Endothelial cell of umbilical vein (primary cell): ENCODE measurements around the gene LRCOL1.

Experiments
- EZH2 ChIP-seq: IDR thresholded peaks from 2 replicates; pipeline ENCODE4 v1.6.1; 2012; ENCODE audit warnings: borderline replicate concordance, low read depth, mild to moderate bottlenecking, moderate library complexity, low read length, inconsistent platforms; ENCODE audit not compliant: severe bottlenecking
- GATA2 ChIP-seq: IDR thresholded peaks from 2 replicates; pipeline ENCODE4 v1.7.0; 2011; ENCODE audit warnings: low read depth, mild to moderate bottlenecking, moderate library complexity, mixed read lengths, low read length; ENCODE audit not compliant: insufficient read length, insufficient read depth
- MAX ChIP-seq: IDR thresholded peaks from 2 replicates; pipeline ENCODE4 v1.6.1; 2011; ENCODE audit not compliant: insufficient read depth, insufficient read length
- POLR2A ChIP-seq: IDR thresholded peaks from 2 replicates; pipeline ENCODE4 v1.6.1; 2012; ENCODE audit warnings: low read depth, mild to moderate bottlenecking, control low read depth, low read length
- POLR2AphosphoS5 ChIP-seq: IDR thresholded peaks from 2 replicates; pipeline ENCODE4 v1.6.1; 2012; ENCODE audit warnings: low read depth, mild to moderate bottlenecking, control low read depth, low read length, moderate library complexity; ENCODE audit not compliant: insufficient read depth
- TF ChIP-seq, protein P1 (sequence below), 2 donors: IDR thresholded peaks; 1 replicate in 1 of 2; 2 replicates in 1 of 2; pipeline ENCODE4 v1.5.1; 2011; ENCODE audit warnings: low read length in 2 of 2, mild to moderate bottlenecking in 2 of 2, moderate library complexity in 2 of 2, control low read depth in 1 of 2, inconsistent platforms in 1 of 2, low read depth in 1 of 2; ENCODE audit not compliant: insufficient read depth in 1 of 2; ENCODE audit errors: extremely low read depth in 1 of 2

- TF ChIP-seq, protein P1, sequence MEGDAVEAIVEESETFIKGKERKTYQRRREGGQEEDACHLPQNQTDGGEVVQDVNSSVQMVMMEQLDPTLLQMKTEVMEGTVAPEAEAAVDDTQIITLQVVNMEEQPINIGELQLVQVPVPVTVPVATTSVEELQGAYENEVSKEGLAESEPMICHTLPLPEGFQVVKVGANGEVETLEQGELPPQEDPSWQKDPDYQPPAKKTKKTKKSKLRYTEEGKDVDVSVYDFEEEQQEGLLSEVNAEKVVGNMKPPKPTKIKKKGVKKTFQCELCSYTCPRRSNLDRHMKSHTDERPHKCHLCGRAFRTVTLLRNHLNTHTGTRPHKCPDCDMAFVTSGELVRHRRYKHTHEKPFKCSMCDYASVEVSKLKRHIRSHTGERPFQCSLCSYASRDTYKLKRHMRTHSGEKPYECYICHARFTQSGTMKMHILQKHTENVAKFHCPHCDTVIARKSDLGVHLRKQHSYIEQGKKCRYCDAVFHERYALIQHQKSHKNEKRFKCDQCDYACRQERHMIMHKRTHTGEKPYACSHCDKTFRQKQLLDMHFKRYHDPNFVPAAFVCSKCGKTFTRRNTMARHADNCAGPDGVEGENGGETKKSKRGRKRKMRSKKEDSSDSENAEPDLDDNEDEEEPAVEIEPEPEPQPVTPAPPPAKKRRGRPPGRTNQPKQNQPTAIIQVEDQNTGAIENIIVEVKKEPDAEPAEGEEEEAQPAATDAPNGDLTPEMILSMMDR (IDR thresholded peaks at IDR 0.05; ENCODE audit: extremely low read depth in 1 of 2, insufficient read depth in 1 of 2, low read depth in 1 of 2, low read length in 2 of 2): no peak
- TF ChIP-seq POLR2A: no peak
- TF ChIP-seq MAX: no peak
- TF ChIP-seq EZH2: no peak
- no peak for TF ChIP-seq GATA2
- no peak for TF ChIP-seq POLR2AphosphoS5
Measured at GRCh38 chr12:132593938-132594358, 16.4 kb downstream of the LRCOL1 start.
